C4-2B (cell line): ENCODE measurements around the gene GLB1L3.

ENCODE experiments used
- H3K27ac ChIP-seq: fragments of 450-650 bp; 2 replicates; pipeline ENCODE4 v1.5.1; 2017
- ZFX ChIP-seq: fragments of 450-650 bp; IDR thresholded peaks from 2 replicates; pipeline ENCODE4 v1.6.1; 2017
- TF ChIP-seq, protein P1 (sequence below): fragments of 450-650 bp; conservative IDR thresholded peaks from 2 replicates; pipeline ENCODE4 v1.5.1; 2017; ENCODE audit warnings: mild to moderate bottlenecking

The GLB1L3 gene

DNA sequence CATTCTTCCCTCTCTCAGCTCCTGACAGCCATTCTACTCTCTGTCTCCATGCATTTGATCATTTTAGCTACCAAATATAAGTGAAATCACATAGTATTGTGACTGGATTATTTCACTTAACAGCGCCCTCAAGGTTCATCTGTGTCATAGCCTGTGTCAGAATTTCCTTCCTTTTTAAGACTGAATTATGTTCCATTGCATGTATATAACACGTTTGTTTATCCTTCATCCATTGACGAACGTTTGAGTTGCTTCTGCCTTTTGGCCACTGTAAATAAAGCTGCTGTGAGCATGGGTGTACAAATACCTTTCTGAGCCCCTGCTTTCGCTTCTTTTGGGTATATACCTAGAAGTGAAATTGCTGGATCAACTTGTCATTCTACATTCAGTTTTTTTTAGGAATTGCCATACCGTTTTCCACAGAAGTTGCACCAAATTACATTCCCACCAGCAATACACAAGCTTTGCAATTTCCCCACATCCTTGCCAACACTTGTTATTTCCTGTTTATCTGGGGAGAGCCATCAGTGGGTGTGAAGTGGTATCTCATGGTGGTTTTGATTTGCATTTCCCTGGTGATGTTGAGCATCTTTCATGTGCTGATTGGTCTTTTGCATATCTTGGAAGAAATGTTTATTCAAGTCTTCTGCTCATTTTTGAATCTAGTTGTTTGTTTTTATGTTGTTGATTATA, 73.1 kb downstream of the GLB1L3 start:
- H3K27ac ChIP-seq: no peak overlapping the region
- TF ChIP-seq, protein P1, sequence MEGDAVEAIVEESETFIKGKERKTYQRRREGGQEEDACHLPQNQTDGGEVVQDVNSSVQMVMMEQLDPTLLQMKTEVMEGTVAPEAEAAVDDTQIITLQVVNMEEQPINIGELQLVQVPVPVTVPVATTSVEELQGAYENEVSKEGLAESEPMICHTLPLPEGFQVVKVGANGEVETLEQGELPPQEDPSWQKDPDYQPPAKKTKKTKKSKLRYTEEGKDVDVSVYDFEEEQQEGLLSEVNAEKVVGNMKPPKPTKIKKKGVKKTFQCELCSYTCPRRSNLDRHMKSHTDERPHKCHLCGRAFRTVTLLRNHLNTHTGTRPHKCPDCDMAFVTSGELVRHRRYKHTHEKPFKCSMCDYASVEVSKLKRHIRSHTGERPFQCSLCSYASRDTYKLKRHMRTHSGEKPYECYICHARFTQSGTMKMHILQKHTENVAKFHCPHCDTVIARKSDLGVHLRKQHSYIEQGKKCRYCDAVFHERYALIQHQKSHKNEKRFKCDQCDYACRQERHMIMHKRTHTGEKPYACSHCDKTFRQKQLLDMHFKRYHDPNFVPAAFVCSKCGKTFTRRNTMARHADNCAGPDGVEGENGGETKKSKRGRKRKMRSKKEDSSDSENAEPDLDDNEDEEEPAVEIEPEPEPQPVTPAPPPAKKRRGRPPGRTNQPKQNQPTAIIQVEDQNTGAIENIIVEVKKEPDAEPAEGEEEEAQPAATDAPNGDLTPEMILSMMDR: no peak

DNA sequence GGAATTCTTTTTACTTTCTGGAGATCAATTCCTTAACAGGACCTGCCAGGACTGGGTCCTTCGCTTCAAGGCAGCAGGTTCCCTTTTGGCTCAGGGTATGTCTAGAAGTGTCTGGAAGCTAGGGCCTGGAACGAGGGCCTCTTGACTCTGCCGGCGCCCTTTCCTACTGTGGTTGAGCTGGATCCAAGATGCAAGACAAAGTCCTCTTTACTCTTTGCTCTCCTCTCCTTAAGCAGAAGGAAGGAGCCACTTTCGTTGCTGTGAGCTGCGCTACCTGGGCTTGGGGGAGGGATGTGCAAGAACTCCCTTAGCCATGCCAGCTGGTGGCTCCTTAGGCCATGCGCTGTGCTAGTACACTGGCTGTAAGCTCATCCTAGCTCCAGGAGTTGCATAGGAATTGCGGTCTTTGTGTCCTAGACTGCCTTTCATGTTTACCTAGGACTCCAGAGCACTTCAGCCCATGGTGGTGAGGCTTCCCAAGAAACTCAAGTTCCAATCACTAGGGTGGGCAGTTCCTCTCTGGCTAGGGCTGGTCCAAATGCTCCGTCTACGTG, 73.7 kb downstream of the GLB1L3 start:
- TF ChIP-seq ZFX: no peak
- TF ChIP-seq, protein P1: no peak
- no peak overlapping the region for H3K27ac ChIP-seq

DNA sequence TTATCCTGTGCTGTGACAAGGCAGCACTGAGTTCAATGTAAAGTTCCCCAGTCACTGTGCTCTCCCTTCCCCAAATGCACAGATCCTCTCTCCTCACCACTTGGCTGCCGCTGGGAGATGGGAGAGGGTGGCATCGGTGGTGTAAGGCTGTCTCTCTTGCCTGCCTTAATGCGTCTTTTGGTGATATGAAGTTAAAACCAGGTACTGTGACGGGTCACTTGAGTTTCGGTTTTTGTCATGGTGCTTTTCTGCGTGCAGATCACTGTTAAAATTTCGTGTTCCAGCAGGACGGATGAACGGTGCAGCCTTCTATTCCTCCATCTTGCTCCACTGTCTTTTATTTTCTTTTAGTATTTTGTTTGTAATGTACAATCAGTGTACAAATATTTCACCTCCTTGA, 74.2 kb downstream of the GLB1L3 start:
- TF ChIP-seq, protein P1: no peak
- TF ChIP-seq ZFX: no peak

DNA sequence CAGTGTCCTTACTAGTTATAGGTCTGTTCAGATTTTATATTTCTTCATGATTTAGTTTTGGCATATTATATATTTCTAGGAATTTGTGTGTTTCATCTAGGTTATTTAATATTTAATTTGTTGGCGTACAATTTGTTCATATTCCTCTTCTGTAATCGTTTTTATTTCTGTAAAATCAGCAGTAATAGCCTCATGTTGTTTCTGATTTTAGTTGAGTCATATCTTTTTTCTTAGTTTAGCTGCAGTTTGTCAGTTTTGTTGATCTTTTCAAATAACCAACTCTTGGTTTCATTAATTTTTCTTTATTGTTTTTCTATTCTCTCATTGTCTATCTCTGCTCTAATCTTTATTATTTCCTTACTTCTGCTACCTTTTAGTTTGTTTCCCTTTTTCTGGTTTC, 75.9 kb downstream of the GLB1L3 start:
- TF ChIP-seq, protein P1: no peak
- TF ChIP-seq ZFX: no peak
- H3K27ac ChIP-seq: no peak overlapping the region

More for the DNA sequence above, 74.2 kb downstream of the GLB1L3 start:
- H3K27ac ChIP-seq: no peak overlapping the region

DNA sequence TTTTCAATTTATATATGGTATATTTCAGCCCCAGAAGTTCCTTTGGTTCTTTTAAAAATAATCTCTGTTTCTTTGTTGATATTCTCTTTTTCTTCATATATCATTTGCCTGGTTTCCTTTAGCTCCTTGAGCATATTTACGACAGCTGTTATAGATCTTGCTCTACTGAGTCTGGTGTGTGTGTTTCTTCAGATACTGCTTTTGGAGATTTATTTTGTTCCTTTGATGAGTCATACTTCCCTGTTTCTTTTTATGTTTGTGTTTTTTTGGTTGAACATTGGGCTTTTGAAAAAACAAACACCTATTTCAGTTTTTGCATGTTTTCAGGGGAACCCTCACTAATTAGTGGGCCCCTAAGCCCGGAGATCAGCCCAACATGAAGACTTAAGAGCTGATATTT, 79.0 kb downstream of the GLB1L3 start:
- peak overlapping the region; percentile 63; the same call in 1 of the 2 replicates for H3K27ac ChIP-seq
- TF ChIP-seq, protein P1: no peak
- TF ChIP-seq ZFX: no peak

DNA sequence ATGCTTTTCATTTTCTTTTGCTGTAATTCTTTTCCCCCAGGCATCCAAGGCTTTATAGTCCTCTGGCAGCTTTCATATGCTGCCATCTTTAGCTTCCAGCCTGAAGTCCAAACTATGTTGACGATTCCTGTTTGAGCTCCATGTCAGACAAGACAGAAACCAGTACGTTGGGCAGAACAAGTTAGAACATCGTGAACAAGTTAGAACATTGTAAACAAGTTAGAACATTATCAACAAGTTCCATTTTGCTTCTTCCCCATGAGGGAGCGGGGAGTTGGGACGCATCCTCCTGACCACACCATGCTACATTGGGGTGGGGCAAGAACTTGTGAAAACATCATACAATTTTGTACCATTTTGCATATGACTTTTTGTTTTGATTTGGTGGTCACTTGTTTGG, 79.5 kb downstream of the GLB1L3 start:
- peak overlapping the region; percentile 63; the same call in 1 of the 2 replicates for H3K27ac ChIP-seq
- TF ChIP-seq ZFX: no peak
- TF ChIP-seq, protein P1: no peak

DNA sequence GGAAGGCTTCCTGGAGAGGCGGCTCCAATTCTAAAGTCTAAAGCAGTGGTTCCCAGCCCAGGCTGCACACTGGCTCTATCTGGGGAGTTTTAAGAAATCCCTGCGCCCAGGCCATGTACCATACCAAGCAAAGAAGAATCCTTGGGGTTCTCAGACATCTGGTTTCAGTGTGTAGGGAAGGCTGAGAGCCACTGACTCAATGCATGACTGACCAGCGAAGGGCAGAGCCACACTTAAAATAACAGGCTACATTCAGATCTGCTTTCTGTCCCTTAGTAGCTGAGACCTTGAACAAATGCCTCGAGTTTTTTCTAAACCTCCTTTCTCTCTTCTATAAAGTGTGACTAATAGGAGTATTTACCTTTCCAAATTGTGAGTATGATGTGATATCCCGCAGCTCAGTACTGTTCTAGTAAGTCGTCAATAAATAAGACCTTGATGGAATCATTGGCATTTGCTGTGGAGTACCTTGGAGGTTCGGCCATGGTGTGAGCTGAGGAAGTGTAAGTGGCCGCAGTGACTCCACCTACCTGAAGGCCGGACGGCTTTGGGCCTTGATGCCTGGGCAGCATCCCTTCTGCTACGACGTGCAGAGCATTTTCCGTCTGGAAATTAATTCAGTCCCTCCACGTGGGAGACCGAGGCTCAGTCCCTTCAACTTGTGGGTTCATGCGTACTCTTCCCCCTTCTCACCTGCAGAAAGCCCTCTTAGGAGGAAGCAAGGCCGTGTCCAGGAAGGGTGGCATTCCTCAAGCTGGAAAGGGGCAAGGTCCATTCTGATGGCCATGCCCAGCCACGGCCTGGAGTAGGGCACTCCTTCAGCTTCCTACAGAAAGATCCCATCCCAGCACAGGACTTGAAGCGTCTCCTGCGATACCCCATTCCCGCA, 80.7 kb downstream of the GLB1L3 start:
- no peak overlapping the region for H3K27ac ChIP-seq
- TF ChIP-seq, protein P1: no peak
- TF ChIP-seq ZFX: no peak
